GM15510 (cell line): Measurements from ENCODE around the gene INTS6.

ENCODE experiments used
- POLR2A ChIP-seq: IDR thresholded peaks from 3 replicates; pipeline ENCODE4 v1.6.1; 2011; ENCODE audit warnings: borderline replicate concordance; ENCODE audit not compliant: insufficient read length; ENCODE audit errors: extremely low read depth

INTS6 gene

DNA sequence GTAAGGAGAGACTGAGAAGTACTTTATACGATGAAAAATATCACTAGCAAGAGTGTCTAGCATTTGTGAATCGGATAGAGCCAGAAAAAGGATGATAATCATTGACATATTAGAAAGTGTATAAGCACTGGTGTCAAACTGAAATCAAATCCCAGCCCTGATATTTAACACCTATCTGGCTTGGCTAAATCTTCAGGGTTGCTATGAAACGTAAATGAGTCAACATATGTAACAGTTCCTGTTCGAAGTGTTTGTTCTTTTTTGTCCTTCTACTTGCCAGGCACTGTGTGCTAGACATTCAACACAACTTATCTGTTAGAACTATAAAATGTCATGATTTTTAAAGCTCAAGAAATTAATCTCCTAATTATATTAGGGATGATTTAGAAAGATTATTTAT lies 72.6 kb downstream of the INTS6 start:
- TF ChIP-seq POLR2A = no peak

DNA sequence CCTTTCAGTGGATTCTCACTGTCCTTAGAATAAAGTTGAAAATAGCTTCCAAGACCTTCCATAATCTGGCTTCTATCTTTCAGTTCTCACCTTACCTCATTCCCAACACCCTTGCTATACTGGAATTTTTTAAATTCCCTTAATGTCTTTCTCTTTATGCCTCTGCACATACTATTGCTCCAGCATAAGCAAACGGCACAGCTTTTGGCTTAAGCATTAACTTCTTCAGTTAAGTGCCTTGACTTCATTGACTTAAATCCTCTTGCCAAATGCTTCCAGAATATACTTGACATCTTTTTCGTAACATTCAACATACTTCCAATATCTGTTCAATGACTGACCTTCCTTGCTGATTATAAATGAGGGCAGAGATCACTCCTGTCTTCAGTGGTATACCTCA lies 79.4 kb downstream of the INTS6 start:
- no peak for TF ChIP-seq POLR2A

DNA sequence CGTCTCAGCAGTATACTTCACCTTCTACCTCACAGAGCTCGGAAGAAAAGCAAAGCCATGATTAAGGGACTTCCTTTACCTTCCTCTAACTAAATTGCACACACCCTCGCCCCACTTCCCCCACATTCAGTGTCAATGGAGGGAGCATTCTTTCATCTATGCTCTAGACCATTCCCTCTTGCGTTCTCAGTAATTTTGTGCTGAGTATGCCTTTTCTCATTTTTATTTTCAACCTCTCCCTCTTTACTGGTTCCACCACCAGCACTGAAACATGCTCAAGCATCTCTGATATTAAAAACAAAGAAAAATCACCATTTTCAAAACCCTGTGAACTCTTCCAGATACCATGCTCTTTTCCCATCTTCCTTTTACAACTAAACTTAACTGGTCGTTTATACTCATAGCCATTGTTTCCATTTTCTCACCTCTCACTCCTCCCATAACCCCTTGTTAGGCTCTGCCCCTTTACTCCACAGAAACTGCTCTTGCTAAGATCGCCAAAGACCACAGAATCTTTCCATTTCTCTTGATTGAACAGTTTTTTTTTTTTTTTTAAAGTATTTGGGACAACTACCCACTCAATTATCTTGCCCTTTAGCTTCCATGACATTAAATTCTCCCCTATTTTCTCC lies 81.0 kb downstream of the INTS6 start:
- no peak for TF ChIP-seq POLR2A

DNA sequence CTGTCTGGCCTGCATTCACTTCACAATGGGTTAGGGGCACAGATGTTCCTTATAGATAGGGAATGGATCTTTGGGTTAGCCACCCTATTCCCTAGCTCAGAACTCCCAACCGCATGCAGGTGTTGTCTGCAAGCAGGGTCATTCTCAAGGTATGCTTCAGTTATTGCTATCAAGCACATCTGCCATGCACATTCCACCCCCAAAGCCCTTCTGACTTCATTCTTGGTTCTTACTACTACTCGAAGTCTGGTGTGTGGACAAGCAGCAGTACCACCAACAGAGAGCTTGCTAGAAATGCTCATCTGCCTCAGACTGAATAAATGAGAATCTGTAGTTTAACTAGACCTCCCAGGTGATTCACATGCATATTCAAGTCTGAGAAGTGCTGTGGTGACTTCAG lies 82.0 kb downstream of the INTS6 start:
- TF ChIP-seq POLR2A = no peak

DNA sequence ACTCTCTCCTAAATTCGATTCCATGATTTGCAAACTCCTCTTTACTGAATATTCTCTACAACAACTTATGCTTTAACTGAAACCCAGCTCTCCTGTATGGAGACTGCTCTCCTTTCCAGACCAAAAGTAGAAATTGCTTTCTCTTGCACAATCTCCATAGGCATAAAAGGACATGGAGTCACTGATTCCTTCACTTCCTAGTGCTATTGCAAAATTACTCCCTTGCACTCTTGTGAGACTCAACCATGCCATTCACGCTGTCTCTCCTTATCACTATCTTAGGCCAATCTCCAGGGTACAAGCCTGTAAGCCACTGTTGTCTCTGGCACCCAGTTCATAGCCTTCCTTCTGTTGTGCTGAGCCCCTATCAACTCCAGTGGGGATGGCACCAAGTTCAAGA lies 82.7 kb downstream of the INTS6 start:
- TF ChIP-seq POLR2A = no peak

DNA sequence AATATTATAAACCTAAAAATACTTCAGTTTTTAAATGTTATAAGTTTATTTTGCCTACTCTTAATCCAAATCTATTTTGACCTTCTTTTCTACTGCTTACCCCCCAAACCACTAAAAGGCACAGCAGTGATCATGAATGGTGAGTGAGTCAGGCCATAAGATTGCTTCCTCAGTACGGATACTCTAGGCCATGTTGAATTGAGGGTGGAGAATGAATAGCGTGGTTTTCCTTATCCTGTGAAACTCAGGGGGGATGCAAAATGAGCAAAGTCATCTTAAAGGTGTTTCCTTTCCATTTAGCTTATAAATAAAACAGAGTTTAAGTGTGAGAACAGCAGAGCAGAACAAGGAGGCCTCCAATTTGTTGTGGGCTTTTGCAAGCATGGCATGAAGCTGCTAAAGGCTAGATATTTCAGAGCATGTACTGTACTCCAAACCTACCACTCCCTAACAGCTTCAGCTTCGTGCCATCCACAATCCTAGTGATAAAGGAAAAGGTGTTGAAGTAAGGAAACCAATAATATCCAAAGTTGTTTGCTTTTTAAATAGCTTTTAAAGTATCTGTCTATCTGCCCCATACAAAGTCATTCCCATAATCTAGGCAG lies 88.3 kb downstream of the INTS6 start:
- TF ChIP-seq POLR2A = no peak

DNA sequence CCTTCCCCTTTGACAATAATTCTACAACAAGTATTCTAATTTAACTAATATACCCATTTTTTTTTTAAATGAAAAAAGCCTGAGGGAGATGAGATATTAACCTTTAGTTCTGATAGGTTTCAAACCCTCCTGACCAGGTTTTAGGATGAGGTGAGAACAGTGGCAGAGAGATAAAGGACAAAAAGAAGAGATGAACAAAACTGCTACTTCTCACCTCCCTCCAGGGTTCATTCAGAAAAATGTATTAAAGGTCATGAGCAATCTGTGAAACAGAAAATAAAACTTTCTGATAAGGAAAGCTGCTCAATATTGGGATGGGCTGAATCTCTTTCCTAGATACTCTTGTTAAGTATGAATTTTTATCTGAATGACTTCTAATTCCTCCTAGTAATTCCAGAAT lies 89.2 kb downstream of the INTS6 start:
- no peak for TF ChIP-seq POLR2A

DNA sequence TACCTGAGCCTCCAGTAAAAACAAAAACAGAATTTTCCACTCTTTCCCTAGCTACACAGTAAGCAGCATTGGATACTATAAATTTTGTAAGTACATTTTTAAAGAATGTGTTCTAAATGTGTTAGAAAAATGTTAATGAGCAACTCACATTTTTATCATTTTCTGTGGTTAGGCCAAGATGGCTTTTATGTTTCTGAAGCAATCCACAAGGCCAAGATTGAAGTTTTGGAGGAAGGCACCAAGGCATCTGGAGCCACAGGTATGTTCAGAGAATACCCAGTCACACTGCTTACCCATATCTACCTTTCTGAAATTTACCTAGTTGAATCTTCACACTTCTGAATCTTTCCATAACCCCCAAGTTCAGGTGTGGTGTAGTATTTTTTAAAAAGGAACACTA lies 91.7 kb downstream of the INTS6 start:
- TF ChIP-seq POLR2A = no peak

DNA sequence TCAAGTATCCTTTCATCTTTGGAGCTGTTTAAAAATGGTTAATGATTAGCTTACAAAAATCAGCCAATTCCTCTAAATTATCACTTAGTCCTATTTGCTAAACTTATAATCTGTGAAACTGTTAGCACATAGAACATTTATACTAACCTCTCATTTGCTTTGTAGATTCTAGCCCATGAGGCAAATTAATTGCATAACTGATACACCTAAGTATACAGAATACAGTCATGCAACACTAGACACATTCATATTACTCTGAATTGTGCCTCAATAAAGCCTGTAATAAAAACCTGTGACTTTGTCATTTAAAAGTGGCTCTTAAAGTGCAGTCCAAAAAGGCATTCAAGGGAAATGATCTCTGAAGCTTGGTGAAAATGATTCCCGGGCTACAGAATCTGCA lies 92.3 kb downstream of the INTS6 start:
- no peak for TF ChIP-seq POLR2A

DNA sequence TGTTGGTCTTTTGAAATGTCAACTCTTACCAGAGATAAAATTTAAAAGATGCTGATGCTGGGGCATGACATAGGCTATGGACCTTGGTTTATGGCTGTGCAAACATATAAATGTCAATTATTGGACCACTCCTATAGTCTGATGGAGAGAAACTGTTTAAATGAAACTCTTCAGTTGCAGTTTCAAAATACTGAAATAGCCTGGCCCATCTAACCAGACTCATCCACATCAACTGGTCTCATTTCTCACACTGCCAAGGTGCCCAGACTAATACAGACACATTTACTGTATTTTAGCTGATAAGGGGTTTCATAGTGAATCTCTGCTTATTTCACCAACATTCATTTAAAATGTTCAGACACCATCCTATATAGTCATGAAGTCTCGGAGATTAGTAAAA lies 93.5 kb downstream of the INTS6 start:
- no peak for TF ChIP-seq POLR2A

DNA sequence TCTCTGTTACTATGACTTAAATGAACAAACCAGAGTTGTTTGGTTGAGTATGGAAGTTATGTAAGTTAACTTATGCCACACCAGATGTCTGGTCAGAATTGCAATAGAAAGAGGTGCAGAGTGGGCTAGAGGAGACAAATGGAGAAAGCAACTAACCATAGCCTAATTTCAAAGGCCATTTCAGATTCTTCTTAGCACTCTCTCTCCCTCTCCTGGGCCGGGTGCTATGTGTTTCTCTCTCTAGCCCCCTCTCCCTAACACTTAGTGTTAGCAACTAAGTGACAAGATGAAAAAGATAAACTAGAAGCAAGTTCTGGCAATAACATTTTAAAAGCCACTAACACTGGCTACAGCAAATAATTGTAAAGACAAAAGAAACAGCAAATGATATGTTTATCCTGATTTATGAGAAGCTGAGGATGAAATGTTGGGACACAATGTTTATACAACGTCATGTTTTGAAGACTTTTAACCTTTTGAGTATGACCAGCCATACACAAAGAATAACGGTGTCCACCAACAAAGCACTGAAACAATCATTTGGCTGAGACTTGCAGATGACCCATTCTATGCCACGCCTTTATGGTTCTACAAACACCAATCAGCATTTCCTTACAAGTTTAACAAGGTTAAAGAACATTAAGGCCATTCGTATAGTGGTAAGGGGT lies 94.8 kb downstream of the INTS6 start:
- TF ChIP-seq POLR2A = no peak

DNA sequence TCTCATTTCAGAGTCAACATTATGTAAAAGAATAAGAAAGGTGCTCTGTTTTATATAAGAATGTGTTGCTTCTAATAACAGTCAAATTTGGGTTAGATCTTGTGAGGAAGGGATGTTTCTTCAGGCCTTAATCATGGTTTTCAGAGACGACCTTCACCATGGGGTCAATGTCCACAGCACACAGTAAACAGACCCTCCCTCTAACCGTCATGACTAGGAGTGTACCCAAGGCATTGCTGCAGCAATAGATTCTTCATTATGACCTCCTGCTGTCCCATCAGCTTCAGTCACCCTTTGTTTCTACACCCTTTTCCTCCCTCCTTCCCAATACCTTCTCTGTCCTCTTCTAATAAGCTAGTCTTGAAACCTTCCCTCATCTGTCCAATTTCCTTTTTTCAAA lies 97.6 kb downstream of the INTS6 start:
- TF ChIP-seq POLR2A = no peak

DNA sequence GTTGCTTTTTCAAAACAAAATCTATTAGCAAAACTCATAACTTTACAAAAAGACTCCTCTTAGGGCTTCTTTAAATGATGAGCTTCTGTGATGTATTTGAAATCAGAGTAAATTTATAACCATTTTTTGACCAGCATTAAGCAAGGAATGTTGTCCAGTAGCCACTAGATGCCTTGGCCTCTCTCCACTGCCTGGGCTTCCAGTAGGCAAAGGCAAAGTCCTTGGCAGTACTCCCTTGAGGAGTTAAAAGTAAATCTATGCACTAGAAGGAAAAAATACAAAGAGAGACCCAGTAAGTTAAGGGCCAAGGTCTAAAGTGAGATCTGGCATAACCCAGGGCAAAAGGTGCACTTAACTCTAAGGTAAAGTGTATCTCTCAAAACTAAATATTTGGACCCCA lies 103.8 kb downstream of the INTS6 start:
- no peak for TF ChIP-seq POLR2A

DNA sequence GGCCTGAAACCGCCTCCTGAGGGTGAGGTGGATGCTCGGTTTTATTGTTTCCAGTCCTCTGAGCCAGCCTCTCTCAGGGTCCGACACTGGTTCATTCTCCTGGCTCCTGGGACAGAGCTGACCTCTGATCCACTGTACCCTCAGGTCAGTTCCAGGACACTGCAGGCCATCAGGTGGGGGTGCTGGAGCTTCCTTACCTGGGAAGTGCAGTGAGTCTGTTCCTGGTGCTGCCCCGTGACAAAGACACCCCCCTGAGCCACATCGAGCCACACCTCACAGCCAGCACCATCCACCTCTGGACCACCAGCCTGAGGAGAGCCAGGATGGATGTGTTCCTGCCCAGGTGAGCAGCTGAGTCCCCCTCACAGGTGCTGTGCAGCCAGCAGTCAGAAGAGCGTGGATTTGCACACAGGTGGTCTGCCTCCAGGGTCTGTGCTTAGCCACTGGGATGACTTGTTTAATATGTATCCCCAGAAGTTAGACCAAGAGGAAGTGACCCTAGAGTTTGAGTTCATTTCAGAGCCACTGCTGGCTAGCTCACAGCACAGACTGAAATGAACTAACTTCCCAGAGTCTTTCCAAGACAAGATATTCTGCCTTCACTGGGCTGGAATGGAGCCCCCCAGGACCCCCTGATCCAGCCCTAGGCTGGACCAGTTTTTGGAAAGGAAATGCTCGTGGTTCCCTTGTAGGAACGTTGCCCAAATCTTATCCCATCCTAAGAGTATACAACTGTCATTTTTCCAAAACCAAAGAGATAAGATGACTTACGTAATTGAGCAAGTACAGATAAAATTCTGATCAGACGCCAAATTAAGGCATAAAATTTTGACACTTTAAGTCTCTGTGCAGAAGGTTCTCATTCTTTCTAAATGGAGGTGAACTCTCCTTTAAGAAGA lies 104.5 kb downstream of the INTS6 start:
- no peak for TF ChIP-seq POLR2A

DNA sequence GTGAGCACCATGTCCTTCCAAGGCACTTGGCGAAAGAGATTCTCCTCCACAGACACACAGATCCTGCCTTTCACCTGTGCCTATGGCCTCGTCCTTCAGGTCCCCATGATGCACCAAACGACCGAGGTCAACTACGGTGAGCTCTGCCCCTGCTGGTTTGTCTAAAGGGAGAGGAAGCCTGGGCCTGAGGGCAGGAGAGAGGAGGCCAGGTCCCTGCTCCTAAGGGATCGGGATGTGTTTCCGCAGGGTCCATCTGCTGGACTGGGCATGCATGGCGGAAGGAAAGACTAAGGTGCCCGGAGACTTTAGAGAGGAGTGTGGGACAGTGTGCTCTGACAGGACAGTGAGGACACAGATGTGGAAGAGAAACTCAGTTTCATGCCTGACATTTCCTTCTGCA lies 105.7 kb downstream of the INTS6 start:
- TF ChIP-seq POLR2A = no peak
